WI38 (cell line): ENCODE measurements around the gene MUC5B.

Experiments used
- H3K4me3 ChIP-seq: 2 replicates; pipeline ENCODE4 v1.5.1; 2011; ENCODE audit warnings: low read depth, mild to moderate bottlenecking, control low read depth, low read length
- TF ChIP-seq, protein P1 (sequence below): IDR thresholded peaks from 2 replicates; pipeline ENCODE4 v1.5.1; 2012; ENCODE audit warnings: low read depth, mild to moderate bottlenecking, control low read depth, low read length

MUC5B gene

DNA sequence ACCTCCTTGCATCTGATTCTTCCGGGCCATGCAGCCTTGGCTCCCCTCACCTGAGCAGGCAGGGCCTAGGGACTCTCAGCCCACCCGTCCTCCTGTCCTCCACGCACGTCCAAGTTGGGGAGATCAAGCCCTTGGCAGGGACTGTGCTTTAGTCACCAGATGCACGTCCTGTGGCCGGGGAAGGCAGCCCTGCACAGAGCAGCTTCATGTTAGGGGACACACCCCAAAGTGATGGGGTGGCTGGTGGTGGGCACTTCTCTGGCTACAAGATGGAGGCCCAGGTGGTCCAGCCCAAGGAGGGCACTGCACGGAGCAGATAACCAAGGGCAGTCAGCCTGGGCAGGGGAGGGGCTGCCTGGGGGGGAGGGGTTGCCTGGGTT lies 1.2 kb downstream of the MUC5B start:
- TF ChIP-seq, protein P1, sequence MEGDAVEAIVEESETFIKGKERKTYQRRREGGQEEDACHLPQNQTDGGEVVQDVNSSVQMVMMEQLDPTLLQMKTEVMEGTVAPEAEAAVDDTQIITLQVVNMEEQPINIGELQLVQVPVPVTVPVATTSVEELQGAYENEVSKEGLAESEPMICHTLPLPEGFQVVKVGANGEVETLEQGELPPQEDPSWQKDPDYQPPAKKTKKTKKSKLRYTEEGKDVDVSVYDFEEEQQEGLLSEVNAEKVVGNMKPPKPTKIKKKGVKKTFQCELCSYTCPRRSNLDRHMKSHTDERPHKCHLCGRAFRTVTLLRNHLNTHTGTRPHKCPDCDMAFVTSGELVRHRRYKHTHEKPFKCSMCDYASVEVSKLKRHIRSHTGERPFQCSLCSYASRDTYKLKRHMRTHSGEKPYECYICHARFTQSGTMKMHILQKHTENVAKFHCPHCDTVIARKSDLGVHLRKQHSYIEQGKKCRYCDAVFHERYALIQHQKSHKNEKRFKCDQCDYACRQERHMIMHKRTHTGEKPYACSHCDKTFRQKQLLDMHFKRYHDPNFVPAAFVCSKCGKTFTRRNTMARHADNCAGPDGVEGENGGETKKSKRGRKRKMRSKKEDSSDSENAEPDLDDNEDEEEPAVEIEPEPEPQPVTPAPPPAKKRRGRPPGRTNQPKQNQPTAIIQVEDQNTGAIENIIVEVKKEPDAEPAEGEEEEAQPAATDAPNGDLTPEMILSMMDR: no peak
- no peak overlapping the region for H3K4me3 ChIP-seq

DNA sequence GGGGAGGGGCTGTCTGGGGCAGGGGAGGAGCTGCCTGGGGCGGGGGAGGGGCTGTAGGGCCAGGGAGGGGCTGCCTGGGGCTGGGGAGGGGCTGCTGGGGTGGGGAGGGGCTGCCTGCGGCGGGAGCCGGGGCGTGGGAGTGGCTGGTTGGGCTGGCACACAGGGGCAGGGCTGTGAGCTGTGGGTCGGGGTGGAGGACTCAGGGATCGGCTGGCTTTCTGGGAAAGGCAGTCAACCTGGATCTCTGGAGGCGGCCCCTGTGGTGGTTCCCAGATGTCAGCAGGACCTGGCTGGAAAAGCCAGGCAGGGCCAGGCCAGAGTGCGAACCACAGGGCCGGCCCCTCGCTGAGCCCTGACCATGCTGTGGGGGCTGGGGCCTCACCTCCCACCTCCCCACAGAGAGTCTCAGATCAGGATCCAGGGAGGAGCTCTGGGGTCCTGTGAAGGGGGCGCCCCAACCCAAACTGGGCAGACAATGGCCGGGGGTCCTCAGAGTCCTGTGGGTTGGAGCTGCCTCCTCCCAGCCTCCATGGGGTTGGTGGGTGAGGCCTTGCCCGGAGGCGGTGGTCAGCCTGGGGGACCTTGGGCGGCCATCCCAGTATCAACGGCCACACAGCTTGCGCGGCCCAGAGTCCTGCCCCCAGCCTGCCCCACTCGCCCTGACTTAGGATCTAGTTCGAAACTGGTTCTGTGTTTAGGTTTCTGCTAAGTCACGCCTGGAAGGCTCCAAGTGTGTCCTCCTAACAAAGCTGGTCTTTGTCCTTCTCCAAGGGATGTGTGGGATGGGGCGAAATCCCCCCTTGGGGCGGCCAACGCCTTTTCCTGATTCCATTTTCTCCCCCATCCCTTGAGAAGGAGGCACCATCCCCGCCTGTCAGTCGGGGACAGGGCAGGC lies 1.9 kb downstream of the MUC5B start:
- TF ChIP-seq, protein P1: no peak
- H3K4me3 ChIP-seq: no peak overlapping the region

DNA sequence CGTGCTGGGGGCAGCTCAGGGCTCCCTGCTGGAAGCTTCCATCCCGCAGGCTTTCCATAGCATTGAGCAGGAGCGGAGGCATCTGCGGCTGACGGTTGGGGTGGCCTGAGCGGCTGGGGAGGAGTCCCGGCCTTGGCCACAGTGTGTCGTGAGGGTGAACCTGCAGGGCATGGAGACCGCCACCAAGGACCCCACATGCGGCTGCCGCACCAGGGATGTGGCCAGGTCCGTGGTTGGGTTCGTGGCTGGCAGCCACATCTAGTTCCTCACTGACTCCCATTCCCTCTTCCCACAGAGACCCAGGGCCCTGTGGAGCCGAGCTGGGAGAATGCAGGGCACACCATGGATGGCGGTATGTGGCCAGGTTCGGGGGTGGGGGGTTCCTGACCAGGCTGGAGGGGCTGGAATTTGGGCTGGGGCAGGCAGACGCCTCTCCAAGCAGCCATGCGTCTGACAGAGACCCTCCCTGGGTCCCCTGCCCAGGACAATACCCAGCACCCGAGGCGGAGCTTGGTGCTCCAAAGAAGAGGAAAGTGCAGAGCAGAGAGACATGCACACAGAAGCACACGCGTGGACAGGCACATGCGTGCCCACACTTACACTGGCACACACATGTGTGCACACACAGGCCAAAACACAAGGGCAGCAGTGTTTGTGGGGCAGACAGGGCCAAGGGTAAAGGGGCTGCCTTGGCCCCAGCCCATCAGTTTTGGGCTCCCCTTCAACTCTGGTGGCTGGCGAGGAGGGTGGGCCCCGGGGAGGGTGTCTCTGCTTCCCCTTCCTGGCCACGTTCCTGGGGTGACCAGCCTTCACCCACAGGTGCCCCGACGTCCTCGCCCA lies 2.7 kb downstream of the MUC5B start:
- no peak overlapping the region for H3K4me3 ChIP-seq
- TF ChIP-seq, protein P1: no peak

DNA sequence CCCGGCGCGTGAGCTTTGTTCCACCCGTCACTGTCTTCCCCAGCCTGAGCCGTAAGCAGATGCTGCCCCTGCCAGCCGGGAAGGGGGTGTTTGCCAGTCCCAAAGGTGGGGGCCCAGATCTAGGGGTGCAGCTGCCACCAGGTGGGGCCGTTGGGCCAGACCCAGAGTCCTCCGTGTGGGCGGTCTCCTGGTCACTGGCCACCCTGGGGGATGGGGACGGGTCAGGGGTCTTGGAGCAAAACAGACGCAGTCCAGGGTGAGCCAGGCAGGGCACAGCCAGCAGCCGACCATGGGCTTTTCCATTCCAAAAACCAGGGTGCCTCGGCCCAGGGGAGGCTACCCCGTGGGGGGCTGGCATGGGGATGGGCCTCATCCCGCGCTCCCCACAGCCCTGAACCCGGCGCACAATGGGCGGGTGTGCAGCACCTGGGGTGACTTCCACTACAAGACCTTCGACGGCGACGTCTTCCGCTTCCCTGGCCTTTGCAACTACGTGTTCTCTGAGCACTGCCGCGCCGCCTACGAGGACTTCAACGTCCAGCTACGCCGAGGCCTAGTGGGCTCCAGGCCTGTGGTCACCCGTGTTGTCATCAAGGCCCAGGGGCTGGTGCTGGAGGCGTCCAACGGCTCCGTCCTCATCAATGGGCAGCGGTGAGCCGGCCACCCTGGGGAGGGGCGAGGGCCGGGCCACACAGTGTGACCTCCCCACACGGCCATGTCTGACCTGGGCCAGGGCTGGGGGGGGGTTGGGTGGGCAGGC lies 3.5 kb downstream of the MUC5B start:
- TF ChIP-seq, protein P1: no peak
- no peak overlapping the region for H3K4me3 ChIP-seq

DNA sequence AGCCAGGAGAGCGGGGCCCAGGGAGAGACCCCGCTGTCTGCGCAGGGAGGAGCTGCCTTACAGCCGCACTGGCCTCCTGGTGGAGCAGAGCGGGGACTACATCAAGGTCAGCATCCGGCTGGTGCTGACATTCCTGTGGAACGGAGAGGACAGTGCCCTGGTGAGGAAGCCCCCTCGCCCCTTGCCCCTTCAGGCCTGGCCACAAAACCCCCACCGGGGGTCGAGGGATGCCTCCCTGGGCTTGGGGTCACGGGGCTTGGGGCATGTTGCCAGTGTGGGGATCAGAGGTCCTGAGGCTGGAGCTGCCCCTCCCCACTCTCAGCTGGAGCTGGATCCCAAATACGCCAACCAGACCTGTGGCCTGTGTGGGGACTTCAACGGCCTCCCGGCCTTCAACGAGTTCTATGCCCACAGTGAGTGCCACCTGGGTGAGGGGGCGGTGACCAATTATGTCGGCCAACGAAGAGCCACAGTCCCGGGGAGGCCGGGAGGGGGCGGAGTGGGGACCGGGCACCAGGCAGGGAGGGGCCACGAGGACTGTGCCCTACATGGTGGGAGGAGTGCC lies 4.2 kb downstream of the MUC5B start:
- TF ChIP-seq, protein P1: peak; percentile 18; the same call in 1 of the 2 replicates
- H3K4me3 ChIP-seq: no peak overlapping the region

DNA sequence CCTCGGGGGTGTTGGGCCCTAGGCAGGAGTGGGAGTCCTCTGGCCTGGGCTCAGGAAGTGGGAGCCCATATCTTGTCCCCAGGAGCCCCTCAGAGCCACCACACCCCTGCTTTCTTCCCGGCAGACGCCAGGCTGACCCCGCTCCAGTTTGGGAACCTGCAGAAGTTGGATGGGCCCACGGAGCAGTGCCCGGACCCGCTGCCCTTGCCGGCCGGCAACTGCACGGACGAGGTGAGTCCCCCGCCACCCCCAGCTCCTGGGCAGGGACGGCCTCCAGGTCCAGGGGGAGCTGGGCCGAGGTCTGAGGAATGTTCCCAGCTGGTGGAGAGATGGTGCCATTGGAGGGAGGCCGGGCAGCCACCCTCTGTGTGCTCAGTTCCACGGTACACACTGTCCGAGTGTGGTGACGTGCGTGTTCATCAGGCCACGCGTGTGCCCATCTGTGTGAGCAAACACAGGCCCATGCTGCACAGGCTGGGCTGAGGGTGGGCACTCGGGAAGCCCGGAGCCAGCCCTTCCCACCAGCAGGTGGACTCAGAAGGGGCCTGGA lies 4.8 kb downstream of the MUC5B start:
- H3K4me3 ChIP-seq: no peak overlapping the region
- TF ChIP-seq, protein P1: no peak
